Activated B cell treated with CpG ODN at 0.5 μM for 24 hours (primary cell): ENCODE results near the gene KCND3. TPM values are rescaled to one million over a fixed set of nuclear protein-coding genes. Genes with fewer than 3 reads are reported as not detected.

Experiments
- ATAC-seq: fragments of 200-7000 bp; cut with Tn5 transposase; one replicate; pipeline ENCODE4 v1.10.0; 2021; ENCODE audit warnings: low read depth, mild to moderate bottlenecking, moderate library complexity
- CTCF ChIA-PET: fragments of 350-600 bp; sonication (Branson Sonifier 250); formaldehyde crosslinking; loops from one replicate; lab custom pipeline; 2021; ENCODE audit warnings: antibody characterized with exemption; lab: Charles Lee
- POLR2A ChIA-PET: fragments of 350-600 bp; sonication (Branson Sonifier 250); formaldehyde crosslinking; loops from one replicate; lab custom pipeline; 2021; ENCODE audit warnings: antibody characterized with exemption; lab: Charles Lee
- DNase-seq: peaks from one replicate; pipeline ENCODE4 v3.0.0; 2022
- H3K27ac Mint-ChIP-seq: one replicate; pipeline ENCODE4 v1.8.0; 2020; ENCODE audit warnings: mixed read lengths
- H3K27me3 Mint-ChIP-seq: one replicate; pipeline ENCODE4 v1.8.0; 2021; ENCODE audit warnings: mixed read lengths
- H3K36me3 Mint-ChIP-seq: one replicate; pipeline ENCODE4 v1.8.0; 2021; ENCODE audit warnings: low read depth, mixed read lengths
- H3K4me1 Mint-ChIP-seq: one replicate; pipeline ENCODE4 v1.8.0; 2021; ENCODE audit warnings: mixed read lengths
- H3K4me3 Mint-ChIP-seq: one replicate; pipeline ENCODE4 v1.8.0; 2020; ENCODE audit warnings: mild to moderate bottlenecking, mixed read lengths
- H3K9me3 Mint-ChIP-seq: one replicate; pipeline ENCODE4 v1.8.0; 2020; ENCODE audit warnings: mixed read lengths
- CTCF ChIP-seq: fragments of 200-600 bp; IDR thresholded peaks from one replicate; pipeline ENCODE4 v1.8.0; 2022; ENCODE audit warnings: antibody characterized with exemption, mild to moderate bottlenecking
- intact Hi-C: fragments of 100-400 bp; cut with micrococcal nuclease; formaldehyde crosslinking; loops from one replicate; pipeline ENCODE4 v1.15.1; 2024
- total RNA-seq: library from RNA; stranded (reverse); gene quantifications from 2 replicates; pipeline ENCODE4 v1.2.3, GENCODE V29; 2022

The KCND3 gene
- total RNA-seq, 1 donor from 2014 or later, result 0.04 TPM

GRCh38 chr1:111832521-111833155 lies 156.8 kb downstream of the KCND3 start:
- Mint-ChIP-seq H3K27me3 (peaks cover 39% of the 10 kb centered on the region), H3K27ac (no peak overlapping the region), H3K36me3 (no peaks in the 10 kb centered on the region), H3K4me3 (no peak overlapping the region), H3K4me1 (no peaks in the 10 kb centered on the region), H3K9me3 (no peaks in the 10 kb centered on the region)
- CTCF ChIA-PET, result no interaction called here
- ATAC-seq (no peak), DNase-seq (no peak)
- no peak for TF ChIP-seq CTCF
- intact Hi-C loops, result no loop called here
- POLR2A ChIA-PET, result no interaction called here

GRCh38 chr1:111831153-111831552 lies 158.3 kb downstream of the KCND3 start:
- CTCF ChIA-PET, result no interaction called here
- no peaks in the 10 kb centered on the region for H3K4me1 Mint-ChIP-seq
- H3K27me3 Mint-ChIP-seq, result peaks cover 37% of the 10 kb centered on the region
- no peak for ATAC-seq
- no peak overlapping the region for H3K27ac Mint-ChIP-seq
- no peak for TF ChIP-seq CTCF
- H3K4me3 Mint-ChIP-seq, result no peak overlapping the region
- no peak for DNase-seq
- H3K9me3 Mint-ChIP-seq, result no peaks in the 10 kb centered on the region
- intact Hi-C loops, result no loop called here
- POLR2A ChIA-PET, result no interaction called here
- no peaks in the 10 kb centered on the region for H3K36me3 Mint-ChIP-seq

- TF ChIP-seq CTCF, result no peak
- H3K4me1 Mint-ChIP-seq, result no peaks in the 10 kb centered on the region
- H3K36me3 Mint-ChIP-seq, result no peaks in the 10 kb centered on the region
- intact Hi-C loops, result no loop called here
- H3K9me3 Mint-ChIP-seq, result peaks cover 10% of the 10 kb centered on the region
- DNase-seq (no peak), ATAC-seq (no peak)
- H3K4me3 Mint-ChIP-seq, result no peak overlapping the region
- ChIA-PET CTCF (no interaction called here), POLR2A (no interaction called here)
- no peak overlapping the region for H3K27ac Mint-ChIP-seq
- peaks cover 40% of the 10 kb centered on the region for H3K27me3 Mint-ChIP-seq
Observed at GRCh38 chr1:111827946-111828345, 161.5 kb downstream of the KCND3 start.

- peaks cover 10% of the 10 kb centered on the region for H3K9me3 Mint-ChIP-seq
- H3K27ac Mint-ChIP-seq, result no peak overlapping the region
- POLR2A ChIA-PET, result no interaction called here
- ATAC-seq, result no peak
- no peaks in the 10 kb centered on the region for H3K4me1 Mint-ChIP-seq
- intact Hi-C loops, result no loop called here
- DNase-seq, result no peak
- H3K27me3 Mint-ChIP-seq, result peaks cover 32% of the 10 kb centered on the region
- H3K4me3 Mint-ChIP-seq, result no peak overlapping the region
- TF ChIP-seq CTCF, result no peak
- no peaks in the 10 kb centered on the region for H3K36me3 Mint-ChIP-seq
- CTCF ChIA-PET, result no interaction called here
Observed at GRCh38 chr1:111826278-111826677, 163.2 kb downstream of the KCND3 start.

GRCh38 chr1:111825217-111825616 lies 164.3 kb downstream of the KCND3 start:
- TF ChIP-seq CTCF, result no peak
- POLR2A ChIA-PET, result no interaction called here

More at GRCh38 chr1:111825217-111825616, 164.3 kb downstream of the KCND3 start:
- H3K27ac Mint-ChIP-seq, result no peak overlapping the region
- peaks cover 10% of the 10 kb centered on the region for H3K9me3 Mint-ChIP-seq
- ATAC-seq, result no peak
- intact Hi-C loops, result no loop called here
- H3K4me1 Mint-ChIP-seq, result no peaks in the 10 kb centered on the region
- no peak overlapping the region for H3K4me3 Mint-ChIP-seq
- CTCF ChIA-PET, result no interaction called here
- DNase-seq, result no peak
- H3K36me3 Mint-ChIP-seq, result no peaks in the 10 kb centered on the region
- H3K27me3 Mint-ChIP-seq, result peaks cover 27% of the 10 kb centered on the region
